RWPE2 (cell line): ENCODE data around the gene NFYC.

Experiments
- ATAC-seq: fragments of 200-7000 bp; cut with Tn5 transposase; 3 replicates; pipeline ENCODE4 v1.9.1; 2021; ENCODE audit warnings: low read depth
- DNase-seq: peaks from one replicate; pipeline ENCODE4 v3.0.0-alpha.2; 2020; ENCODE audit warnings: low spot score
- H3K27ac ChIP-seq: fragments of 450-650 bp; 2 replicates; pipeline ENCODE4 v1.5.1; 2017; ENCODE audit warnings: mild to moderate bottlenecking; ENCODE audit not compliant: poor library complexity, severe bottlenecking
- H3K27me3 ChIP-seq: fragments of 250-450 bp; sonication (Bioruptor Pico); 2 replicates; pipeline ENCODE4 v1.5.1; 2021; ENCODE audit warnings: mild to moderate bottlenecking, moderate library complexity; ENCODE audit not compliant: insufficient read depth, poor library complexity, severe bottlenecking
- H3K36me3 ChIP-seq: fragments of 250-450 bp; sonication (Bioruptor Pico); 2 replicates; pipeline ENCODE4 v1.5.1; 2020; ENCODE audit warnings: low read depth, mild to moderate bottlenecking, moderate library complexity
- H3K4me1 ChIP-seq: fragments of 250-450 bp; sonication (Bioruptor Pico); 2 replicates; pipeline ENCODE4 v1.5.1; 2021; ENCODE audit warnings: mild to moderate bottlenecking, moderate library complexity; ENCODE audit not compliant: insufficient read depth, poor library complexity, severe bottlenecking
- H3K4me3 ChIP-seq: fragments of 250-450 bp; sonication (Bioruptor Pico); 2 replicates; pipeline ENCODE4 v1.5.1; 2021; ENCODE audit warnings: mild to moderate bottlenecking, moderate library complexity; ENCODE audit not compliant: severe bottlenecking
- H3K9me3 ChIP-seq: fragments of 250-450 bp; sonication (Bioruptor Pico); 2 replicates; pipeline ENCODE4 v1.5.1; 2021; ENCODE audit warnings: mild to moderate bottlenecking, moderate library complexity; ENCODE audit not compliant: severe bottlenecking
- CTCF ChIP-seq: fragments of 450-650 bp; IDR thresholded peaks from one replicate; pipeline ENCODE4 v1.5.1; 2017; ENCODE audit warnings: mild to moderate bottlenecking, moderate library complexity; ENCODE audit not compliant: poor library complexity, severe bottlenecking

NFYC gene

DNA sequence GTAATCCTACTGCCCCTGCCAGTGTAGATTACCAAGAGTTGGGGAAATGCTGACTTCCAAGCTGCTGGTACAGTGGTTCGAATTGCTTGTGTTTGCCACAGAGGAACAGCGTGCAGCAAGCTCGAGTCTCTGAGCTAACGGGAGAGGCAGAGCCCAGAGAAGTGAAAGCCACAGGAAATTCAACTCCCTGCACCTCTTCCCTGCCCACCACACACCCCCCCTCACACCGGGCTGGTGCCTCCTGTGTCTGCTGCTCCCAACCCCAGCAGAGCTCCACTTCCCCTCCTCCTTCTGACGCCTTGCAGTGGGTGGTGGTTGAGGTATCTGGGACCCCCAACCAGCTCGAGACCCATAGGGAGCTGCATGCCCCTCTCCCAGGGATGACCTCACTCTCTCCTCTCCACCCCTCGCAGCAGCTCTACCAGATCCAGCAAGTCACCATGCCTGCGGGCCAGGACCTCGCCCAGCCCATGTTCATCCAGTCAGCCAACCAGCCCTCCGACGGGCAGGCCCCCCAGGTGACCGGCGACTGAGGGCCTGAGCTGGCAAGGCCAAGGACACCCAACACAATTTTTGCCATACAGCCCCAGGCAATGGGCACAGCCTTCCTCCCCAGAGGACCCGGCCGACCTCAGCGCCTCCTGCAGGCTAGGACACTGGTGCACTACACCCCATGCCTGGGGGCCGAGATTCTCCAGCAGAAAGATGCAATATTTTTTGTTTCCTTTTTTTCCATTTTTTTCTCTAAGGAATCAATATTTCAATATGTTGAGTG, 79.0 kb downstream of the NFYC start:
- Histone ChIP-seq H3K27ac (no peak overlapping the region), H3K4me3 (no peak overlapping the region), H3K4me1 (no peaks in the 10 kb centered on the region), H3K27me3 (no peaks in the 10 kb centered on the region), H3K36me3 (peaks cover 39% of the 10 kb centered on the region), H3K9me3 (no peaks in the 10 kb centered on the region)
- TF ChIP-seq CTCF, result no peak
- DNase-seq (no peak), ATAC-seq (no peak)

GRCh38 chr1:40772146-40772955, 80.8 kb downstream of the NFYC start:
- H3K4me3 ChIP-seq, result no peak overlapping the region
- peaks cover 2% of the 10 kb centered on the region for H3K9me3 ChIP-seq
- no peak overlapping the region for H3K27ac ChIP-seq
- H3K4me1 ChIP-seq, result no peaks in the 10 kb centered on the region
- DNase-seq (no peak), ATAC-seq (no peak; the same call in 1 of the 3 replicates)
- TF ChIP-seq CTCF, result no peak
- H3K27me3 ChIP-seq, result no peaks in the 10 kb centered on the region
- peaks cover 20% of the 10 kb centered on the region for H3K36me3 ChIP-seq

GRCh38 chr1:40773748-40774265, 82.3 kb downstream of the NFYC start:
- peaks cover 2% of the 10 kb centered on the region for H3K9me3 ChIP-seq
- no peaks in the 10 kb centered on the region for H3K4me1 ChIP-seq
- H3K27me3 ChIP-seq, result no peaks in the 10 kb centered on the region
- no peak overlapping the region for H3K27ac ChIP-seq
- DNase-seq (no peak), ATAC-seq (no peak)
- peaks cover 9% of the 10 kb centered on the region; the same call in 1 of the 2 replicates for H3K36me3 ChIP-seq
- no peak overlapping the region for H3K4me3 ChIP-seq
- no peak for TF ChIP-seq CTCF

DNA sequence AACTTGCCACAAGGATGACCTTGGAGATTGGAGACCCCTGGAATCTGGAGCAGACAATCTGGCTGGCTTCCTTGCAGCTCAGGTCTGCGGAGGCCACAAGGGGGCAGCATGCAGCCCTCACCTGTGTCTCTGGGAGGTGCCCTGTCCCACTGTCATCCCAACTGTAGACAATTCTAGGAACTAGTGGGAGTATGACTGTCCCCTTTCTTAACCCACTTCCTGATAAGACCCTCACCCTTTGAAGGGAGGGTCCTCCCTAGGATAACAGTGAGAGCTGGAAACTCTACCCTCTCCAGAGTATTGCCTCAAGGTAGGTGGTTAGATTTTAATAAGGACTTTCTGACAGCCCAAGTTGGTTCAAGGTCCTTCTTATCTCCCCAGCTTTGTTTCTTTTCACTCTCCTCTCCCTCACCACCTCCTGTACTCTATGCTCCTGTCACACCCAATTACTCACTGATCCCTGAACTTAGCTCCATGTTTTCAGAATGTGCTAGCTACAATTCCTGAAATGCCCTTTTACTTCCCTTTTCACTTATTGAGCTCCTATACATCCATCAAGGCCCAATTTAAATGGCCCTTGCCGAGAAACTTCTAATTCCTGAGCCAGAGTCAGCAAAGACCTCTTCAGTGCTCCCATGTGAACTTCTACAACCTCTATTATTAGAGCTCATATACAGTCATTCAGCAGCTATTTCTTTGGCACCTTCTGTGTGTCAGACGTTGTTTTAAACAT, 82.9 kb downstream of the NFYC start:
- no peaks in the 10 kb centered on the region for H3K4me1 ChIP-seq
- peaks cover 2% of the 10 kb centered on the region; the same call in 1 of the 2 replicates for H3K36me3 ChIP-seq
- peak; percentile 78 for TF ChIP-seq CTCF
- no peak overlapping the region for H3K4me3 ChIP-seq
- H3K27me3 ChIP-seq, result no peaks in the 10 kb centered on the region
- ATAC-seq, result peak; percentile 41; the same call in 1 of the 3 replicates
- DNase-seq, result no peak
- H3K27ac ChIP-seq, result no peak overlapping the region
- H3K9me3 ChIP-seq, result peaks cover 2% of the 10 kb centered on the region
